ENCODE data around the gene CLASP1.

GRCh38 chr2:121486191-121486790, 163.0 kb downstream of the CLASP1 start:
- no peak for TF ChIP-seq SIN3A (IDR thresholded peaks at IDR 0.05; ENCODE audit: borderline replicate concordance, insufficient read depth, low read depth, low read length)
- TF ChIP-seq, protein P1, sequence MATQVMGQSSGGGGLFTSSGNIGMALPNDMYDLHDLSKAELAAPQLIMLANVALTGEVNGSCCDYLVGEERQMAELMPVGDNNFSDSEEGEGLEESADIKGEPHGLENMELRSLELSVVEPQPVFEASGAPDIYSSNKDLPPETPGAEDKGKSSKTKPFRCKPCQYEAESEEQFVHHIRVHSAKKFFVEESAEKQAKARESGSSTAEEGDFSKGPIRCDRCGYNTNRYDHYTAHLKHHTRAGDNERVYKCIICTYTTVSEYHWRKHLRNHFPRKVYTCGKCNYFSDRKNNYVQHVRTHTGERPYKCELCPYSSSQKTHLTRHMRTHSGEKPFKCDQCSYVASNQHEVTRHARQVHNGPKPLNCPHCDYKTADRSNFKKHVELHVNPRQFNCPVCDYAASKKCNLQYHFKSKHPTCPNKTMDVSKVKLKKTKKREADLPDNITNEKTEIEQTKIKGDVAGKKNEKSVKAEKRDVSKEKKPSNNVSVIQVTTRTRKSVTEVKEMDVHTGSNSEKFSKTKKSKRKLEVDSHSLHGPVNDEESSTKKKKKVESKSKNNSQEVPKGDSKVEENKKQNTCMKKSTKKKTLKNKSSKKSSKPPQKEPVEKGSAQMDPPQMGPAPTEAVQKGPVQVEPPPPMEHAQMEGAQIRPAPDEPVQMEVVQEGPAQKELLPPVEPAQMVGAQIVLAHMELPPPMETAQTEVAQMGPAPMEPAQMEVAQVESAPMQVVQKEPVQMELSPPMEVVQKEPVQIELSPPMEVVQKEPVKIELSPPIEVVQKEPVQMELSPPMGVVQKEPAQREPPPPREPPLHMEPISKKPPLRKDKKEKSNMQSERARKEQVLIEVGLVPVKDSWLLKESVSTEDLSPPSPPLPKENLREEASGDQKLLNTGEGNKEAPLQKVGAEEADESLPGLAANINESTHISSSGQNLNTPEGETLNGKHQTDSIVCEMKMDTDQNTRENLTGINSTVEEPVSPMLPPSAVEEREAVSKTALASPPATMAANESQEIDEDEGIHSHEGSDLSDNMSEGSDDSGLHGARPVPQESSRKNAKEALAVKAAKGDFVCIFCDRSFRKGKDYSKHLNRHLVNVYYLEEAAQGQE (IDR thresholded peaks at IDR 0.05; ENCODE audit: insufficient read depth in 1 of 2, low read depth in 2 of 2, low read length in 1 of 2) = no peak
